ENCODE results near the gene IGFALS.

DNA sequence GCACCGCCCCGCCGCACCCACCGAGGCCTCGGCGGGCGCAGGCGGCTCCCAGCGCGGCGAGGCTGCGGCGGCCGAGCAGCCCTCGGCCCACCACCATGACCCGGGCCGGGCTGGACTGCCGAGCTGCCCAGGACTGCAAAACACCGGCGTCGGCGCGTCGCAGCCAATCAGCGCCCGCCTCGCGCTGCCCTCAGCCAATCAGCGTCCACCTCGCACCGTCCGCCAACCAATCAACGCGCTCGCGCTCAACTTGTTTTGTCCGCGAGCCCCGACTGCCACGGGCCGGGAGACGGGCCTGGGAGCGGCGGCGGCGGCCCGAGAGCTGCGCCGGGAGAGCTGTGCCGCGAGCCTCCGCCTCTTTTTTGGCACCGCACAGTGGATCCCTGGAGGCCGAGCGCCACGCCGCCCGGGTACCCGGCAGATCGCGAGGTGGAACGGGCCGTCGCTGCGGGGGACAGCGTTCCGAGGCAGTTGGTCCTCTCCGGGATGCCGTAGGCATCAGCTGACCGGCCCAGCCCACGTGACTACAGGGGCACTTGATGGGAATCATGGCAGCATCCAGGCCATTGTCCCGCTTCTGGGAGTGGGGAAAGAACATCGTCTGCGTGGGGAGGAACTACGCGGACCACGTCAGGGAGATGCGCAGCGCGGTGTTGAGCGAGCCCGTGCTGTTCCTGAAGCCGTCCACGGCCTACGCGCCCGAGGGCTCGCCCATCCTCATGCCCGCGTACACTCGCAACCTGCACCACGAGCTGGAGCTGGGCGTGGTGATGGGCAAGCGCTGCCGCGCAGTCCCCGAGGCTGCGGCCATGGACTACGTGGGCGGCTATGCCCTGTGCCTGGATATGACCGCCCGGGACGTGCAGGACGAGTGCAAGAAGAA, 33.4 kb upstream of the IGFALS start, which contains the start of the genes FAHD1 and HAGH:
- TF ChIP-seq, protein P1, sequence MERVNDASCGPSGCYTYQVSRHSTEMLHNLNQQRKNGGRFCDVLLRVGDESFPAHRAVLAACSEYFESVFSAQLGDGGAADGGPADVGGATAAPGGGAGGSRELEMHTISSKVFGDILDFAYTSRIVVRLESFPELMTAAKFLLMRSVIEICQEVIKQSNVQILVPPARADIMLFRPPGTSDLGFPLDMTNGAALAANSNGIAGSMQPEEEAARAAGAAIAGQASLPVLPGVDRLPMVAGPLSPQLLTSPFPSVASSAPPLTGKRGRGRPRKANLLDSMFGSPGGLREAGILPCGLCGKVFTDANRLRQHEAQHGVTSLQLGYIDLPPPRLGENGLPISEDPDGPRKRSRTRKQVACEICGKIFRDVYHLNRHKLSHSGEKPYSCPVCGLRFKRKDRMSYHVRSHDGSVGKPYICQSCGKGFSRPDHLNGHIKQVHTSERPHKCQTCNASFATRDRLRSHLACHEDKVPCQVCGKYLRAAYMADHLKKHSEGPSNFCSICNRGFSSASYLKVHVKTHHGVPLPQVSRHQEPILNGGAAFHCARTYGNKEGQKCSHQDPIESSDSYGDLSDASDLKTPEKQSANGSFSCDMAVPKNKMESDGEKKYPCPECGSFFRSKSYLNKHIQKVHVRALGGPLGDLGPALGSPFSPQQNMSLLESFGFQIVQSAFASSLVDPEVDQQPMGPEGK (CRISPR knock-in tag; IDR thresholded peaks at IDR 0.05; ENCODE audit: borderline replicate concordance) = no peak
- TF ChIP-seq, protein P2, sequence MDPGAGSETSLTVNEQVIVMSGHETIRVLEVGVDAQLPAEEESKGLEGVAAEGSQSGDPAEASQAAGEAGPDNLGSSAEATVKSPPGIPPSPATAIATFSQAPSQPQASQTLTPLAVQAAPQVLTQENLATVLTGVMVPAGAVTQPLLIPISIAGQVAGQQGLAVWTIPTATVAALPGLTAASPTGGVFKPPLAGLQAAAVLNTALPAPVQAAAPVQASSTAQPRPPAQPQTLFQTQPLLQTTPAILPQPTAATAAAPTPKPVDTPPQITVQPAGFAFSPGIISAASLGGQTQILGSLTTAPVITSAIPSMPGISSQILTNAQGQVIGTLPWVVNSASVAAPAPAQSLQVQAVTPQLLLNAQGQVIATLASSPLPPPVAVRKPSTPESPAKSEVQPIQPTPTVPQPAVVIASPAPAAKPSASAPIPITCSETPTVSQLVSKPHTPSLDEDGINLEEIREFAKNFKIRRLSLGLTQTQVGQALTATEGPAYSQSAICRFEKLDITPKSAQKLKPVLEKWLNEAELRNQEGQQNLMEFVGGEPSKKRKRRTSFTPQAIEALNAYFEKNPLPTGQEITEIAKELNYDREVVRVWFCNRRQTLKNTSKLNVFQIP (CRISPR knock-in tag; IDR thresholded peaks at IDR 0.05; ENCODE audit: borderline replicate concordance, low read depth) = no peak
- TF ChIP-seq BACH2 (CRISPR knock-in tag; IDR thresholded peaks at IDR 0.05; ENCODE audit: borderline replicate concordance) (no peak), ARNTL (CRISPR knock-in tag; IDR thresholded peaks at IDR 0.05; ENCODE audit: borderline replicate concordance, low read depth) (no peak), CSDC2 (CRISPR knock-in tag; IDR thresholded peaks at IDR 0.05) (no peak), ZNF565 (CRISPR knock-in tag; conservative IDR thresholded peaks at IDR 0.05; ENCODE audit: low read depth) (no peak), ZFP30 (CRISPR knock-in tag; IDR thresholded peaks at IDR 0.05) (no peak), SNAI2 (CRISPR knock-in tag; IDR thresholded peaks at IDR 0.05) (no peak), ZNF70 (CRISPR knock-in tag; IDR thresholded peaks at IDR 0.05) (no peak), ZNF8 (CRISPR knock-in tag; IDR thresholded peaks at IDR 0.05) (no peak)
- TF ChIP-seq, protein P3, sequence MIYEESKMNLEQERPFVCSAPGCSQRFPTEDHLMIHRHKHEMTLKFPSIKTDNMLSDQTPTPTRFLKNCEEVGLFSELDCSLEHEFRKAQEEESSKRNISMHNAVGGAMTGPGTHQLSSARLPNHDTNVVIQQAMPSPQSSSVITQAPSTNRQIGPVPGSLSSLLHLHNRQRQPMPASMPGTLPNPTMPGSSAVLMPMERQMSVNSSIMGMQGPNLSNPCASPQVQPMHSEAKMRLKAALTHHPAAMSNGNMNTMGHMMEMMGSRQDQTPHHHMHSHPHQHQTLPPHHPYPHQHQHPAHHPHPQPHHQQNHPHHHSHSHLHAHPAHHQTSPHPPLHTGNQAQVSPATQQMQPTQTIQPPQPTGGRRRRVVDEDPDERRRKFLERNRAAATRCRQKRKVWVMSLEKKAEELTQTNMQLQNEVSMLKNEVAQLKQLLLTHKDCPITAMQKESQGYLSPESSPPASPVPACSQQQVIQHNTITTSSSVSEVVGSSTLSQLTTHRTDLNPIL (CRISPR knock-in tag; IDR thresholded peaks at IDR 0.05; ENCODE audit: low read depth) = no peak
